Inferior parietal cortex (tissue), 1 donor: ENCODE results near the gene CPT1C.

Source experiments
- DNase-seq: peaks from one replicate; pipeline ENCODE4 v3.0.0-alpha.2; 2016; ENCODE audit errors: extremely low spot score

The CPT1C gene

DNA sequence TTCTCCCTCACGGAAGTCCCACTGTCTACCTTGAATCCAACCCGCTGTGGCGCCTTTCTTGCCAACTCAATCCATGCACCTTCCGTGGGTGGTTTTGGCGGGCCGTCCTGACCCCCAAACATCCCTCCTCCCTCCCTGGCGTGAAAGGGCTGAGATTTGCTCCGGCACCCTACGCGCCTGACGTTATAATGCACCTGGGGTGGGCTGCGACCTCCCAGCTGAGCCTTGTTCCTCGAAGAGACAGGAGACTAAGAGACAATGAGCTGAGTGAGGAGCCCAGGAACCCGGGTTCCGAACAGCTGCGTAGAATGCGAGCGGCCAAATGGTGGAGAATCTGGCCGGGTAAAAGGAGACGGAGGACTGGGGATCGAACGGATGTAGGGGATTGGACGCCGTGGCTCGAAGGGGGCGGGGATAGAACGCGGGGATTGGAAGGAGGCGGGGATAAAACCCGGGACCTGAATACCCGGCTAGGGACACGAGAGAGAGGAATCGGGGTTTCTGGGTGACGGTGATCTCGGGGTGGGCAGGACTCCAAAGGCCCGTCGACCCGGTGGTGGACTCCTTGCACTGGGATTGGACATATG lies at the start of gene CPT1C:
Gene CPT1C (plus strand): TSS at position 461 of the 587 bp plus-strand sequence. CDS start 1,137 bp downstream, outside the sequence.
- DNase-seq, result peak; percentile 80

DNA sequence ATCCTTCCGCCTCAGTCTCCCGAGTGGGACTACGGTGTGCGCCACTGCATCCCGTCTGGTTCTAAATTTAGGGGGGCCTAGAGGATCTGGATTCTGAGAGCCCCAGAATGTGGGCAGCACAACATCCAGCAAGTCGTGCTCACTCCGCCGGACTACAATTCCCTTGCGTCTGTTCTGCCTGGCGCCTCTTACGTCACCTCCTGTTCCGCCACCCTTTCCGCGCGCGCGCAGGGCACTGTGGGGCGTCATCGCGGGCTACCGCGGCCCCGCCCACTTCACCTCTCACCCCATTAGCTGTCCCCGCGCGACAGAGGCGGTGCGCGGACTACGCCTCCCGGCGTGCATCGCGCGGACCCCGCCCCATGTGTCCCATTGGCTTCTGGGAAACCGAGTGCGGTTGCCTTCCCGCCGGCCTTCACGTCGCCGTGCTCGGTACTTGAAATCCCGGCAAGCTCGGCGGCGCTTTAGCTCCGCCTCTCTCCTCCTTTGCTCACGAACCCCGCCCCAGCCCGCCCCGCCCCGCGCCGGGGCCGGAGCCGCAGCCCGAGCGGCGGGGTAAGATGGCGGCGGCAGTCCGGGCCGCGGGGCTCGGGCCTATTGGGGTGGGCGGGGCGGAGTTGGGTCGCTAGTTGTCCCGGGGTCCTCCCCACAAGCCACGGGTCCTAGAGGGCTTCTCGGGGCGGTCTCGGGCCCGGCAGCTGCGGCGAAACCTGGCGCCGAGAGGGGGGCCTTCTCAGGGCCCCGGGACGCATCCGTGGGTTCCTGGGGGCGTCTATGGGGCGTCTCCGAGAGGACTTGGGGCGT lies 49.0 kb upstream of the CPT1C start, which contains the start of gene SCAF1:
Gene SCAF1 (plus strand): TSS at position 522 of the 804 bp plus-strand sequence. CDS start 2,818 bp downstream, outside the sequence.
- peak; percentile 98 for DNase-seq

DNA sequence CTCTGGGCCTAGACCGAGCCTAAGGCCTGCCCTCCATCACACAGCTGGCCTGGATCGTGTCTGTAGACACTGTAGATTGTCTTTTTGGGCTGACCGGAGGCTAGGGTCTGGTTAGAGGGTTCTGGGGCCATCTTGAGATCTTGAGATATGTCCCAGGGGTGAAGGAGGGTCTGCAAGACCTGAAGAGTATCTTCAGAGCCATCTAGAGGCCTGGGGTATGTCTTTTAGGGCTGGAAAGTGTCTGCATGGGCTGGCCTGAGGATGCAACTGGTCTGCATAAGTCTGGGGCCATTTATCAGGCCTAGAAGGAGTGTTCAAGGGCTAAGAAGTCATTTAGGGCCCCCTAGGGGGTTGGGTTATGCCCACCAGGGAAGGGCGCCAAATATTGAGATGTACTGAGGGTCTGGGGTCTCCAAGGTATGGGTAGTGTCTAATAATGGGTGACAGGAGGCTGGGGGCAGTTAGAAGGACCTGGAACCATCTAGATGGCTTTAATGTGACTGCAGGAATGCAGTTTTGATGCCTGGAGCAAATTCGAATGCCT lies 48.4 kb upstream of the CPT1C start:
- no peak for DNase-seq

DNA sequence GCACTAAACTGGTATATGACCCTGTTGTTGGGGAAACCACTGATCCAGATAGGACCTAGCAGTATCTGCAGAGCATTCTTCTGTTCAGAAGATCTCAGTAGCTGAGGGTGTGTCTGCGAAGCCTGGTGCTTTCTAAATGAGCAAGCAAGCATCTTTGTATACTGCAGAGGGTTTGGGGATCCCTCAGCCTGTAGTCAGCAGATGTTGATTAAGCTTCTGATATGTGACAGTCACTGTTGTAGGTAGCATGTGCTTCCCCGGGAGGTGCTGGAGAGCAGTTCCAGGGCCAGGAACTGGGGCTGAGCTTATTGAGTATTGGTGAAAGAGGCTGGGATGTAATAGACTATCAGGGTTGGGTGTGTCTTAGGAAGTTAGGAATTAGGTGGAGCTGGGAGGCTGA lies 47.5 kb upstream of the CPT1C start:
- no peak for DNase-seq

DNA sequence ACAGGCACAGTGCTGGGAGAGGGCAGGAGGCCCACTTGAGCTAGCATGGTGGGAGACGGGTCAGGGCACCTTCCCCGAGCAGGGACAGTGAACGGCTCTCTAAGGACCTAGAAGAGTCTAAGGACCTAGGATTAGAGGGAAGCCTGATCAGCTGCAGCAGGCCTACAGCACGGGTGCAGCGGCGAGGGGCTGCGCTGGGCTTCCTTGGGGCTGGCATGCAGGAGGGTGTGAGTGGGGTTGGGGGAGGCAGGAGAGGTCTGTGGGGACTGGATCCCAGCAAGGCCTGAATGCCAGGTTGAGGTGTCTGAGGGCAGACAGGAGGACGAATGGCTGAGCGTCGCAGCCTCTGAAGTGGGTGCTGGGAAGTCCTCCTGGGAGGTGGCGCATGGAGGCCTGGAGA lies 45.3 kb upstream of the CPT1C start:
- DNase-seq, result no peak

DNA sequence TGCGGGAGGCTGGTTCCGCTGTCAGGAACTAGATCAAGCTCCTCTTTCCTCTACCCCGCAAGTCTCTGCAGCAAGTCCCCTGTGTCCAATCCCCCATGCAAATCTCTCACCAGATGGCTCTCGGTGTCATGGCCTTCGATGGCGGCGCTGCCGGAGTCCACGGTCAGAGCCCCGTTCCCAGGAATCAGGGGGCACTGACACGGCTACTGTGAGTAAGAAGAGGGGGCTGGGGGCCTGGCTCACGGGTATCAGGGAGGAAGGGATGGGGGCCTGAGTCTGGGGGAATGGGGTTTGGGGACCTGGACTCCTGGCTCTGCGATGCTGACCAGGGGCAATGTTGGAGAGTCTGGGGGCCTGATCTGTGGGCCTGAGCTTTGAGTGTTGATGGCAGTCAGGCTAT lies 44.9 kb upstream of the CPT1C start:
- DNase-seq, result no peak

DNA sequence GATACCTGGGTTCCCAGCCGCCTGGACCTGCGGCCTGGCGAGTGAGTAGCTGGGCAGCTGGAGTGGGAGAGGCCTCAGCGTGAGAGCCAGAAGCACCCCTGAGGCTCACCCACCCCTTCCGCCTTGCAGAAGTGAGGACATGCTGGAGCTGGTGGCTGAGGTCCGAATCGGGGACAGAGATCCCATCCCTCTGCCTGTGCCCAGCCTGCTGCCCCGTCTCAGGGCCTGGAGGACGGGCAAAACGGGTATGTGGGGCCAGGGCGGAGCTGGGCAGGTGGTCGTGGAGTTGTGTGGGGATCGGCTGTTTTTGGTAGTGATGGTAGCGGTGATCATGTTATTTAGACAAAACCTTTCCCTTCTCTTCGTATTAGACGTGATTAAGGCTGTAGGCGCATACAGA lies 44.3 kb upstream of the CPT1C start:
- DNase-seq, result no peak

DNA sequence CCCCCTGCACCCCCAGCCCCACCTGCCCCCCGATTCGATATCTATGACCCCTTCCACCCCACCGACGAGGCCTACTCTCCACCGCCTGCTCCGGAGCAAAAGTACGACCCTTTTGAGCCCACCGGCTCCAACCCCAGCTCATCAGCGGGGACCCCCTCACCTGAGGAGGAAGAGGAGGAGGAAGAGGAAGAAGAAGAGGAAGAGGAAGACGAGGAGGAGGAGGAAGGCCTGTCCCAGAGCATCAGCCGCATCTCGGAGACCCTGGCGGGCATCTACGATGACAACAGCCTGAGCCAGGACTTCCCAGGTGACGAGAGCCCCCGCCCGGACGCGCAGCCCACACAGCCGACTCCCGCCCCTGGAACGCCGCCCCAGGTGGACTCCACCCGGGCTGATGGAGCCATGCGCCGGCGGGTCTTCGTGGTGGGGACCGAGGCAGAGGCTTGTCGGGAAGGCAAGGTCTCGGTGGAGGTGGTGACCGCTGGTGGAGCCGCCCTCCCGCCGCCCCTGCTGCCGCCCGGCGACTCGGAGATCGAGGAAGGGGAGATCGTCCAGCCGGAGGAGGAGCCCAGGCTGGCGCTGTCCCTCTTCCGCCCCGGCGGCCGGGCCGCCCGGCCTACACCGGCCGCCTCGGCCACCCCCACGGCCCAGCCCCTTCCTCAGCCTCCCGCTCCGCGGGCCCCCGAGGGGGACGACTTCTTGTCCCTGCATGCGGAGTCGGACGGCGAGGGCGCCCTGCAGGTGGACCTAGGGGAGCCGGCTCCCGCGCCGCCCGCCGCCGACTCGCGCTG lies 39.7 kb upstream of the CPT1C start:
- DNase-seq, result no peak

DNA sequence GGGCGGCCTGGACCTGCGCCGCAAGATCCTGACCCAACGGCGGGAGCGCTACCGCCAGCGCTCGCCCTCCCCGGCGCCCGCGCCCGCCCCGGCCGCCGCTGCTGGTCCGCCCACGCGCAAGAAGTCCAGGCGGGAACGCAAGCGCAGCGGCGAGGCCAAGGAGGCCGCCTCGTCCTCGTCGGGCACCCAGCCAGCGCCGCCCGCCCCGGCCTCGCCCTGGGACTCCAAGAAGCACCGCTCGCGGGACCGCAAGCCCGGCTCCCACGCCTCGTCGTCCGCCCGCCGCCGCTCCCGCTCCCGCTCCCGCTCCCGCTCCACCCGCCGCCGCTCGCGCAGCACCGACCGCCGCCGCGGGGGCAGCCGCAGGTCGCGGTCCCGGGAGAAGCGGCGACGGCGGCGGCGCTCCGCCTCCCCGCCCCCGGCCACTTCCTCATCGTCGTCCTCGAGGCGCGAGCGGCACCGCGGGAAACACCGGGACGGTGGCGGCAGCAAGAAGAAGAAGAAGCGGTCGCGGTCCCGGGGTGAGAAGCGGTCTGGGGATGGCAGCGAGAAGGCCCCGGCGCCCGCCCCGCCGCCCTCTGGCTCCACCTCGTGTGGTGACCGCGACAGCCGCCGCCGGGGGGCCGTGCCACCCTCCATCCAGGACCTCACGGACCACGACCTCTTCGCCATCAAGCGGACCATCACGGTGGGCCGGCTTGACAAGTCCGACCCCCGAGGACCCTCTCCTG lies 38.9 kb upstream of the CPT1C start:
- no peak for DNase-seq

DNA sequence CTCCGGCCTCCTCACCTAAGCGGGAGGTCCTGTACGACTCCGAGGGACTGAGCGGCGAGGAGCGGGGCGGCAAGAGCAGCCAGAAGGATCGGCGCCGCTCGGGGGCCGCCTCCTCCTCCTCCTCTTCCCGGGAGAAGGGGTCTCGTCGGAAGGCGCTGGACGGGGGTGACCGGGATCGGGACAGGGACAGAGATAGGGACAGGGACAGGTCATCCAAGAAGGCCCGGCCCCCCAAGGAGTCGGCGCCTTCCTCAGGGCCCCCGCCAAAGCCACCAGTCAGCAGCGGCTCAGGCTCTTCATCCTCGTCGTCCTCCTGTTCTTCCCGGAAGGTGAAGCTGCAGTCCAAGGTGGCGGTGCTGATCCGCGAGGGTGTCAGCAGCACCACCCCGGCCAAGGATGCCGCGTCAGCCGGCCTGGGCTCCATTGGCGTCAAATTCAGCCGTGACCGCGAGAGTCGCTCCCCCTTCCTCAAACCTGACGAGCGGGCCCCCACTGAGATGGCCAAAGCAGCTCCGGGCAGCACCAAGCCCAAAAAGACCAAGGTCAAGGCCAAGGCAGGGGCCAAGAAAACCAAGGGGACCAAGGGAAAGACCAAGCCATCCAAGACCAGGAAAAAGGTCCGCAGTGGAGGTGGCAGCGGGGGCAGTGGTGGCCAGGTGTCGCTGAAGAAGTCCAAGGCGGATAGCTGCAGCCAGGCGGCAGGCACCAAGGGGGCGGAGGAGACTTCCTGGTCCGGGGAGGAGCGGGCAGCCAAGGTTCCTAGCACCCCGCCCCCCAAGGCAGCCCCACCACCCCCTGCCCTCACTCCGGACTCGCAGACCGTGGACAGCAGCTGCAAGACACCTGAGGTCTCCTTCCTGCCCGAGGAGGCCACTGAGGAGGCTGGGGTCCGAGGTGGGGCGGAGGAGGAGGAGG lies 38.1 kb upstream of the CPT1C start:
- no peak for DNase-seq

DNA sequence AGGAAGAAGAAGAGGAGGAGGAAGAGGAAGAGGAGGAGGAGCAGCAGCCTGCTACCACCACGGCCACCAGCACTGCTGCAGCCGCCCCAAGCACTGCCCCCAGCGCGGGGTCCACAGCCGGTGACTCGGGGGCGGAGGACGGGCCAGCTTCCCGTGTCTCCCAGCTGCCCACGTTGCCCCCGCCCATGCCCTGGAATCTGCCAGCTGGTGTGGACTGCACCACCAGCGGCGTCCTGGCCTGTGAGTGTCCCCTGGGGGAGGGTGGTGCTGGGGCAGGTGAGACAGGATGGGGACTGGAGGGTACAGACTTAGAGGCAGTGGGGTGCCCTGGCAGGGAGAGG lies 37.5 kb upstream of the CPT1C start:
- DNase-seq, result no peak

DNA sequence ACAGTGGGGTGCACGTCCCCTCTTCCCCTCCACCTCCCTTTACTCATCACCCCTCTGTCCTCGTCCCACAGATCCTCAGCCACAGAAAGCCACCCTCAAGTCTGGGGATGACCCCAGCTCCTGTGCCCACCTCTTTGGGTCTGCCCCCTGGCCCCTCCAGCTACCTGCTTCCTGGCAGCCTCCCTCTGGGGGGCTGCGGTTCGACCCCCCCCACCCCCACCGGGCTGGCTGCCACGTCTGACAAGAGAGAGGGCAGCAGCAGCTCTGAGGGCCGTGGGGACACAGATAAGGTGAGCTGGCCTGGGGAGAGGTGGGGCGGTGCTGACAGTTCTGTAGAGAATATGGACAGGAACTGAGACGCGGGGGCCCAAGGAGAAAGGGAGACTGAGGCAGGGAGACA lies 36.3 kb upstream of the CPT1C start:
- DNase-seq, result no peak

DNA sequence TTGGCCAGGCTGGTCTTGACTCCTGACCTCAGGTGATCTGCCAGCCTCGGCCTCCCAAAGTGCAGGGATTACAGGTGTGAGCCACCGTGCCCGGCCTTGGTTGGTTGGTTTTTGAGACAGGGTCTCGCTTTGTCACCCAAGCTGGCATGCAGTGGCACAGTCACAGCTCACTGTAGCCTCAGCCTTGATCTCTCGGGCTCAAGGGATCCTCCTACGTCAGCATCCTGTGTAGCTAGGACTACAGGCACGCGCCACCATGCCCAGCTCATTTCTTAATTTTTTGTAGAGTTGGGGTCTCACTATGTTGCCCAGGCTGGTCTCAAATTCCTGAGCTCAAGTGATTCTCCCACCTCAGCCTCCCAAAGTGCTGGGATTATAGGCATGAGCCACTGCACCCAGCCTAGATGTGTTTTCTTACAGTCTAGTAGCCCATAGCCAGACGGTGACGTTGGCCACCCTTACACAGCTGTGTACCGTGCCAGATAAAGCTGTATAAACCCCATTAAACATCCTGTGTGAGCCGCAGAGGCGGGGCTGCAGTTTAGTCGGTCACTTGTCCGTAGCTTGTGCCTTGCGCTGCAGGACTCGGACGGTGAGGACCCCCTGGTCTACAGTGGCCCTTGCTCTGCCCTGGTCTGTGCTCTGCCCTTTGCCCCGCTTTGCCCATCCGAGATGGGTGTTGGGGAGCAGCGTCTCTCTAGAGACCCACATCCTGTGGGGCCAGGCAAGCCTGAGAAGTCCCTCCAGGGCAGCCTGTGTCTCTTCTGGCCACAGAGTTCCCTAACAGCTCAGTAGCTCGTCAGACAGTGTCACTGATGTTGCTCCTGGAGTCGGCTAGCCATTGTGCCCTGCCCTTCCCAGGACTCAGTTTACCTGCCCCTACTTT lies 35.1 kb upstream of the CPT1C start:
- no peak for DNase-seq

DNA sequence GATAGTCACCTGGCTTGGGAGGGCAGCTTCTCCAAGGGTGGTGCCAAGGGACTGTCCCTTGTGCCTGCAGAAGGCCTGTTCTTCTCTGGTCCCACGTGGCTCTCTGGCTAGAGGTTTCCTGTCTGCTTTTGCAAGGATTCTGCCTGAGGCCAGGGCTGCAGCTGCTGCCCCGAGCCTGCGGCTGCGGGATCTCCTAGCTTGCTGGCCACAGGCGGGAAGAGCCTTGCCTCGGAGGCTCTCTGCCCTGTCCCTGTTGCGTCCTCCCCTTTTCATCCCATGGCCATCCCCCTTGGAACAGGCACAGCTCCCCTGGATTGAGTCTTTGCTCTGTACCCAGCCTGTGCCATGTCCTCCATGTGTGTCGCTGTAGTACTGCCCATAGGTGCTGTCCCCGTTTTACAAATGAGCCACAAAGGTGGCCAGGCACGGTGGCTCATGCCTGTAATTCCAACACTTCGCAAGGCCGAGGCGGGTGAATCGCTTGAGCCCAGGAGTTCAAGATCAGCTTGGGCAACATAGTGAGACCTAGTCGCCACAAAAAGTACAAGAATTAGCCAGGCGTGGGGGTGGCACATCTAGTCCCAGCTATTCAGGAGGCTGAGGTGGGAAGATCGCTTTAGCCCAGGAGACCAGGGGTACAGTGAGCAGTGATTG lies 34.3 kb upstream of the CPT1C start:
- DNase-seq, result no peak

DNA sequence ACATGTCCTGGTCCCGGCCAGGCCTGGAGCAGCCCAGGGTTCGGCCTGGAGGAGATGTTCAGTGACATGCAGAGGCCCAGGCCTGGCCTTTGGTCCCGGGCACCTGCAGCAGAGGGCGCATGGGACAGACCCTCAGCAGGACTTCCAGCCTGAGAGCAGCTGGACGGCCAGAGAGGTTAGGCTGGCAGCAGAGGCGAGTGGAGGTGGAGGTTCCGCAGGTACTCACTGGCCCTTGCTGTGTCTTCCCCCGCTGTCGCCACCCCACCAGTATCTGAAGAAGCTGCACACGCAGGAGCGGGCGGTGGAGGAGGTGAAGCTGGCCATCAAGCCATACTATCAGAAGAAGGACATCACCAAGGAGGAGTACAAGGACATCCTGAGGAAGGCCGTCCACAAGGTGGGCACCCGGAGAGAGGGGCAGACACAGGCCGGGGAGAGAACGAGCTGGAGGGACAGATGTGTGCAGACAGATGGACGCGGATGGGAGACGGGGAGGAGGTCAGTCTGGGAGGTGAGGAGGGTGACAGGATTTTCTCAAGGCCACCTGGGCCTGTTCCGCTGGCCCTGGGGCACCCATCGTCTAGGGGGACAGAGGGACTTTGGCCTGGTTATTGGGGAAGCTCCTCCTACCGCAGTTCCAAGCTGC lies 33.3 kb upstream of the CPT1C start:
- DNase-seq, result no peak

DNA sequence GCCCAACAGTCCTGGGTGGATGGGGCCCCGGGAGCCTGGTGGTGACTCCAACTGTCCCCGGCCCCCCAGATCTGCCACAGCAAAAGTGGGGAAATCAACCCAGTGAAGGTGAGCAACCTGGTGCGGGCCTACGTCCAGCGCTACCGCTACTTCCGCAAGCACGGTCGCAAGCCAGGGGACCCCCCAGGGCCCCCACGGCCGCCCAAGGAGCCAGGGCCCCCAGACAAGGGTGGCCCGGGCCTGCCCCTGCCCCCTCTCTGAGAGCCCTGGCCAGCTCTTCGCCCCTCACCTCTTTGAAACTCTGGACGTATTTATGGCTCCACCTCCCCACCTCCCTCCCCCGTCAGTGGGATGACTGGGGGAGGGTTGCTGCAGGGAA lies 32.8 kb upstream of the CPT1C start:
- no peak for DNase-seq

DNA sequence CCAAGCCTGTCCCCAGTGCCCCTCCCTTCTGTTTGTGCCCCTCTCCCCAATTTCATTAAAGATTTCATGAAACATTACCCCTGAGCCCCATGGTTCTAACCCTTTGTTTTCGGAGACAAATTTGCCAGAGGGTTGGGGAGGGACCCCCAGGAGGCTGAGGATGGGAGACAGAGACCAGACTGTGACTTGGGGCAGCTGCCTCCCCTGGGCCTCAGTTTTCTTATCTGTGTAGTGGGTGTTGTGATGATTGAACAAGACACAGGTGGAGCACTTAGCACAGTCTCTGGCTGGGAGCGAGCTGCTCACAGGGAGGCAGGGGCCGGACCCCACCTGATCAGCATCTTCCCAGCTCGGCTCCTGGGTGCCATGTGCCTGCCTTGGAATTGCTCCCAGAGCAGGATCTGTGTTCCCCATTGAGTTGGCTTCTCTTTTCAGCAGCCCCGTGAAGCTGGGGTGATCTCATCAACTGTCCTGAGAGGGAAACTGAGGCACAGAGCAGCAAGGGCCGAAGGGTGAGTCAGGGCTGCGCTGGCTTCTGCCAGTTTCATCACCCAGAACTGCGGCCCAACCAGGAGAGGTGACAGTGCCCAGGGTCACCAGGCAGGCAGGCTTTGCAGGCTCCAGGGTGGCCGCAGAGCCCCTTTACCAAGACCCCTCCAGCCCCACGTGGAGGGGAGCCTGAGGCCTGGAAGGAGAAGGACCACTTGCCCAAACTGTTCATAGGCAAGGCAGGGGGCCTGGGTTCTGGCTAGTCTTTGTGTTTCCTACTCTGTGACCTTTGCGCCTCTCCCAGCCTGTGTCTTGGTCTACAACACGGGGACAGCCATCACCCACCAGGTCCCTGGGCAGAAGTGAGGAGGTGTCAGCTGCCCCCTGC lies 32.1 kb upstream of the CPT1C start:
- no peak for DNase-seq
